Mucosa of stomach (tissue), 1 donor: ENCODE data around the gene TMEM106C.

Source experiments
- H3K27me3 ChIP-seq: one replicate; pipeline ENCODE4 v1.7.0; 2013; ENCODE audit warnings: mild to moderate bottlenecking, low read length; ENCODE audit not compliant: control insufficient read depth, insufficient read depth
- H3K36me3 ChIP-seq: one replicate; pipeline ENCODE4 v1.7.0; 2013; ENCODE audit warnings: low read length; ENCODE audit not compliant: control insufficient read depth, insufficient read depth
- H3K4me1 ChIP-seq: one replicate; pipeline ENCODE4 v1.7.0; 2013; ENCODE audit warnings: mild to moderate bottlenecking, low read length; ENCODE audit not compliant: control insufficient read depth, insufficient read depth
- H3K4me3 ChIP-seq: one replicate; pipeline ENCODE4 v1.7.0; 2013; ENCODE audit warnings: low read length
- H3K9ac ChIP-seq: one replicate; pipeline ENCODE4 v1.7.0; 2013; ENCODE audit warnings: mild to moderate bottlenecking, low read length, moderate library complexity
- H3K9me3 ChIP-seq: one replicate; pipeline ENCODE4 v1.7.0; 2013; ENCODE audit warnings: mild to moderate bottlenecking, low read length, moderate library complexity; ENCODE audit not compliant: control insufficient read depth
- donor health status: Pancreatic carcinoma.

The TMEM106C gene

DNA sequence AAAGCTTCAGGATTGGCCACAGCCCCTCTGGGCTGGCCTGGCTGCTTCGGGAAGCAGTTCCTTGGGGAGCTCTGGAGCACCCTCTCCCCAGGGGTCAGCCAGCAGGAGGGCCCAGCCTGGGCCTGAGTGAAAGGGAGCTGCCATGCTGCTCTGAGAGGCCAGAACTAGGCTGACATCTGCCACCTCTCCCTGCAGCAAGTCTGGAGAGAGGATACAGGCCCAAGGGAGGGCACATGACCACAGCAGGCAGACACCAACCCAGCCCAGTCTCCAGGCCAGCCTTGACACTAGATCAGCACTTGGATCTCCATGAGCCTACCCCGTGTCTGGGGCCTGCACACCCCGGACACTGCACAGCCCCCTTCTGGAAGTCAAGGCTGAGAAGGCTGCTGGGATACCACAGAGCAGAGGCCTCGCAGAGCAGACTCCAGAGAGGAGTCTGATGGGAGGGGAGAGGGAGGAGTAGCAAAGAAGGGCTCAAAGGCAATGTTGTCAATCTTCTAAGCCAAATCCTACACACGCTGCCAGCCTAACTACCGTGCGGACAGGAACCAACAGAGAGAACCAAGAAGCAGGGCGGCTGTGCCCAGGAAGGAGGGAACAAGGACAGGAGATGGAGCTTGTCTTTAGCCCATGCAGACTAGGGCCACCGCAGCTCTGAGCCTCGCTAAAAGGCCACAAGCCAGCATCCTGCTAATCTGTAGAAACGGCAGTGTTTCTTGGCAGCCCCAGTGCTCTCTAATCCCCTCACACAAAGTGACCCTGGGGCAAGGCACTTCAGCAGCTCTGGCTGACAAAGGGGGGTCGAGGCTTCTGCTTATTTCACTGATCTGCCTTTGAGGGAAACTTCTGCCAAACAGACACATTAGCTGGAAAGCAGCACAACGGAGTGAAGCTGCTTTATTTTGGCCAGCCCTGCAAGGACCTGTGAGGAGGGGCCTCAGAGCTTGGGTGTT, 28.0 kb downstream of the TMEM106C start:
- Histone ChIP-seq H3K4me1 (no peaks in the 10 kb centered on the region), H3K27me3 (peaks cover 15% of the 10 kb centered on the region), H3K9ac (no peak overlapping the region), H3K9me3 (no peaks in the 10 kb centered on the region), H3K4me3 (no peak overlapping the region), H3K36me3 (no peaks in the 10 kb centered on the region)

DNA sequence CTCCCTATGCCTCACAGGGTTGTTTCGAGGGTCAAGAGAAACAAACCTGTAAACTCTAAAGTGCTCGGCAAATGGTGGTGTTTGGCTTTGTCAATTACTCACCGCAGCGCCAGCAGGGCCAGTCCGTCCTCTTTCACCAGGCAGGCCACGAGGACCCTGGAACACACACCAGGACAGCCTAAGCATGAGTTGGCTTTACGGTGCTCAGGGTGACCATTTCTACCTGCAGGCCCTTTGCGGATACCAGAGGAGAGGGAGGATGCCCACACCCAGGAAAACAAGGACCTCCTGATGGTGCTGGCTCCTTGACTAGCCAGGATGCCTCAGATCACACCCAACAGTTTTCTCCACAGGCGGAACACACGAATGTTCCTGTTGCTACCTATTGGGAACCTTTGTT, 29.4 kb downstream of the TMEM106C start:
- Histone ChIP-seq H3K4me1 (no peaks in the 10 kb centered on the region), H3K27me3 (peaks cover 23% of the 10 kb centered on the region), H3K4me3 (no peak overlapping the region), H3K36me3 (no peaks in the 10 kb centered on the region), H3K9ac (no peak overlapping the region), H3K9me3 (no peaks in the 10 kb centered on the region)

DNA sequence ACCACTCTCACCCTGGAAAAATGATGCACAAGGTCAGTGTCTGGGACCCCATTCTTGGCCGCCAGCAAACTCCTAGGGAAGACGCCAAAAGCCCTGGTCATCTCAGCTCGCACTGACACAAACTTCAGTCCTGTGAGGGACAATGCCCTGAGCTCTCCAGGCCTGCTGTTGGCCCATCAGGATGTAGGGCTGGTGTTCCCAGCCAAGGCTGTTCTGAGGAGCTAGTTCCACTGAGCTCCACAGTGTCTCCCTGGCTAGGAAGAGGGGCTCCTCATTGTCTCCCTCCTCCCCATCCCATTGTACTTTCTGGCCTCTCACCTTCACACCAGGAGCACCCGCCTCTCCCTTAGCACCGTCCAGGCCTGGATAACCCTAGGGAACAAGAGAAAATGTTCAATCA, 30.1 kb downstream of the TMEM106C start:
- Histone ChIP-seq H3K36me3 (no peaks in the 10 kb centered on the region), H3K4me3 (no peak overlapping the region), H3K27me3 (peaks cover 29% of the 10 kb centered on the region), H3K9me3 (no peaks in the 10 kb centered on the region), H3K4me1 (no peaks in the 10 kb centered on the region), H3K9ac (no peak overlapping the region)

DNA sequence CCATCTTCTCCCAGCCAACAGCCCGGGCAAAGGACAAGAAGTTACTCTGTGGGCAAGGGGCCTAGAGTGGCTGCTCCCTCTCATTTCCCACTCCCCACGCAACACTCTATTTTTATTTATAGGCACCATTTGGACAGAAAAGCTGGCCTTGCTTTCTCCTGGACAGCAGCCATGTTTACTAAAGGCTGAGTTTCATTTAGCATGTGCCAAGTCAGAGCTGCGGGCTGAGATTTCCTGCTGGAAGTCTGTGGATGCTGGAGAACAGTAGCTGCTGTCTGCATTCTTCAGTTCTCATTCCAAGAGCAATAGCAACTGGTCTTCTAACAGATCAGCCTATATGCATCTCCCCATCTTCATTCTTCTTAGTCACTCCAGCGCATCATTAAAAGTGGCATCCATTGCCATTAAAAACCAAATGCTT, 32.6 kb downstream of the TMEM106C start:
- no peak overlapping the region for H3K9ac ChIP-seq
- H3K4me1 ChIP-seq: peaks cover 2% of the 10 kb centered on the region
- H3K4me3 ChIP-seq: no peak overlapping the region
- H3K27me3 ChIP-seq: peaks cover 54% of the 10 kb centered on the region
- no peaks in the 10 kb centered on the region for H3K9me3 ChIP-seq
- H3K36me3 ChIP-seq: no peaks in the 10 kb centered on the region

DNA sequence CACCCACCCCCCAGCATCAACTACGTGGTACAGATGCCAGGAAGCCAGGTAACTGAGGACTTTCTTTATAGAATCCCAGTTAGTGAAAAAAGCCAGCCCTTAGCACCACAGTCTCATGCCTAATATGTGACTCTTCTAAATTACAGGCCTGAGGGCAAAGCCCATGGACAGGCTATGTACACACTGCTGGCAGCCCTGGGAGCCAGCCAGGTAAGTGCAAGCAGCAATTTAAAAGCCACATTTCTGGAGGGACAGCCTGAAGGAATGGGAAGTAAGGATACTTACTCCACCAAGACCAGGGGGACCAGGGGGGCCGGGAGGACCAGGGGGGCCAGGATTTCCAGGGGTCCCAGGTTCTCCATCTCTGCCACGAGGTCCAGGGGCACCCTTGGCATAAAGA, 33.9 kb downstream of the TMEM106C start:
- H3K4me3 ChIP-seq: no peak overlapping the region
- no peaks in the 10 kb centered on the region for H3K9me3 ChIP-seq
- H3K9ac ChIP-seq: no peak overlapping the region
- H3K36me3 ChIP-seq: no peaks in the 10 kb centered on the region
- H3K27me3 ChIP-seq: peaks cover 63% of the 10 kb centered on the region
- peaks cover 15% of the 10 kb centered on the region for H3K4me1 ChIP-seq

DNA sequence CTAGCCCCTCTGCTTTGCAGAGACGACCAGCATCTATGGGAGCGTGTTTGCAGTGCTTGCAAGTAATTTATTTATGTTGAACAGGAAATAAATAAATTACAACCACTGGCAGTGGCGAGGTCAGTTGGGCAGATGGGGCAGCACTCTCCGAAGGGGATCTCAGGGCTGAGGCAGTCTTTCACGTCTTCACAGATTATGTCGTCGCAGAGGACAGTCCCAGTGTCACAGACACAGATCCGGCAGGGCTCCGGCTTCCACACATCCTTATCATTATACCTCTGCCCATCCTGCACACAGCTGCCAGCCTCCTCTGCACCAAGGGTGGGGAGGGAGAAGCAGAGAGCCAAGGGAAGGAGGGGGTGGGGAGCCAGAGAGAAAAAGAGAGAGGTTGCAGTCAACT, 36.4 kb downstream of the TMEM106C start:
- Histone ChIP-seq H3K4me3 (no peak overlapping the region), H3K36me3 (no peaks in the 10 kb centered on the region), H3K9ac (no peak overlapping the region), H3K9me3 (no peaks in the 10 kb centered on the region), H3K27me3 (peaks cover 84% of the 10 kb centered on the region), H3K4me1 (peaks cover 31% of the 10 kb centered on the region)

DNA sequence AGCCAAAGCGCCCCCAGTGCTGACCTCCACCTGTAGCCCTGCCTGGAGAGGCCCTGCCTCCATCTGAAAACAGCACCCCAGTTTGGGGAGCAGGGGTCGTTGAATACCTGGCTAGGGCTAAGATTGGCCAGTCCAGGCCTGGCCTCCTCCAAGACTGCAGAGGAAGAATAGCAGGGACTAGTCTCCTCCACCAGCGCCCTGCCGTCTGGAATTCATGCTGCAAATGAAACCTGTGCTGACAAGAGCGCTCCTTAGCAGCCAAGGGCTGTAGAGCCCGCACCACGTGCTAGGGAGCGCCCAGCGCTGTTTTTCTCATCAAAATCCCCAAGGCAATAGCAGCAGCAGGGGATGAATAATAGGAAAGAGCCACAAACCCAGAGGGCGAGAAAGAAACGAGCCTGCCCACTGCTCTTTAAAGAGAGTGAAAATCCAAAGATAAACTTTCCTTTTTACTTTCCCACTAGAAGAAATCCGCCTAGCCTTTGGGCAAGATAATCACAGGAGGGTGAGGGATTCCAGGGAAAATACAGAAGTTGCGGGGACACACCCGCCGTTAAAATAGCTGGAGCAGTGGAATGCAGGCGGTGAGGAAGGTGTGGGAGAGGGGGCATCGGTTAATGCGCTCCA, 37.6 kb downstream of the TMEM106C start:
- peaks cover 89% of the 10 kb centered on the region for H3K27me3 ChIP-seq
- H3K9ac ChIP-seq: no peak overlapping the region
- no peaks in the 10 kb centered on the region for H3K36me3 ChIP-seq
- H3K4me1 ChIP-seq: peaks cover 34% of the 10 kb centered on the region
- no peaks in the 10 kb centered on the region for H3K9me3 ChIP-seq
- H3K4me3 ChIP-seq: peak overlapping the region; percentile 18

DNA sequence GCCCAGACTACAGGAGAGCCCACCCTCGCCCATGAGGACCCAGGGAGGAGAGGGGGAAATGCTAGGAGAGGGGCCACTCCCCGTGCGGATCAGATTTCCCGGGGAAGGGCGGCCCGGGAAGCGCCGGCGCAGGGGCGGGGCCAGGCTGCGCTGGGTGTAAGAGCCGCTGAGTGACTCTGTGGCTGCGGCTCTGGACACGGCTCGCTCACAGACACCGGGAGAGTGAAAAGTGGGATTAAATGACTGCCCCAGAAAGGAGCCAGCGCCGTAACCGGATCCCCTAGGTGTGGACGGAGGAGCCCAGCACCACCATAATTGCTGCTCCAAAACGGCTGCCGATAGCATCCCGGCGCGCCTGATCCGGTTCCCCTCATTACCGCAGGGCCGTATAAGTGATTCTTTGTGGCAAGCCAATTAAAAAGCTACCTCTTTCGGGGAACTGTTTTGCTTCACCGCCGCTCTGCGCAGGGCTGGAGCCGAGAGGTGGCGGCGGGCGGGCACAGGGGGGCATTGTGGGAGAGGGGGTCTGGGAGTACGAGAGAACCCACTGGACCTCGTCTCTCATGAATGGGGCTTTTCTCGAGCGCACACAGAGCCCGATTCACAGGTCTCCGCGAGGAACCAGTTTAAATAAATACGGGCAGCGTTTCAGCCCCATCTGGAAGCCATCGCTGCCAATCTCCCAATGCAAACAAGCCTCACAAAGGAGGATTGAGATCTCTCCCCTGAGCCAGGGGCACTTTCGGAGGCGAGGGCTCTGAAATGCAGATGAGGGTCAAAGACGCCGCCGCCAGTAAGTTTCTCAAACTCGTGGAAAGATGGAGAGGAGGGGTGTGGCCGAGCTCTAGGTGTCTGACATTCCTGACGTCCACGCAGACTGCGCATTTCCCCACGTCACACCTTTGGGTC, 38.4 kb downstream of the TMEM106C start:
- Histone ChIP-seq H3K27me3 (peaks cover 92% of the 10 kb centered on the region), H3K4me3 (peak overlapping the region; percentile 18), H3K9me3 (no peaks in the 10 kb centered on the region), H3K4me1 (peaks cover 34% of the 10 kb centered on the region), H3K9ac (no peak overlapping the region), H3K36me3 (no peaks in the 10 kb centered on the region)

DNA sequence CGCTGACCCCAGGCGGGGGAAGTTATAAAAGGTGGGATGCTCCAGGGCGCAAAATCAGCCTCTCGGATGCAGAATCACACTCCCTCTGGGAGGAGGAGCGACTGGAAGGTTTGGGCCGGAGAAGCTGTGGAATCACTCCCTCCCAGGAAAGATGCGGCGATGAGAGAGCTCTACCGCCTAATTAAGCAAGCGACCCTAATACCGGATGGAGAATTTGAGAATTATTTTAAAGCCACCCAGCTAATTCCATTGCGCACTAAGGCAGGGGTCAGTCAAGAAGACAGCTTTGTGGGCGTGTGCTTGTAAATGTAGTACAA, 39.0 kb downstream of the TMEM106C start:
- Histone ChIP-seq H3K4me1 (peaks cover 34% of the 10 kb centered on the region), H3K9me3 (no peaks in the 10 kb centered on the region), H3K36me3 (no peaks in the 10 kb centered on the region), H3K9ac (no peak overlapping the region), H3K27me3 (peaks cover 92% of the 10 kb centered on the region), H3K4me3 (no peak overlapping the region)

DNA sequence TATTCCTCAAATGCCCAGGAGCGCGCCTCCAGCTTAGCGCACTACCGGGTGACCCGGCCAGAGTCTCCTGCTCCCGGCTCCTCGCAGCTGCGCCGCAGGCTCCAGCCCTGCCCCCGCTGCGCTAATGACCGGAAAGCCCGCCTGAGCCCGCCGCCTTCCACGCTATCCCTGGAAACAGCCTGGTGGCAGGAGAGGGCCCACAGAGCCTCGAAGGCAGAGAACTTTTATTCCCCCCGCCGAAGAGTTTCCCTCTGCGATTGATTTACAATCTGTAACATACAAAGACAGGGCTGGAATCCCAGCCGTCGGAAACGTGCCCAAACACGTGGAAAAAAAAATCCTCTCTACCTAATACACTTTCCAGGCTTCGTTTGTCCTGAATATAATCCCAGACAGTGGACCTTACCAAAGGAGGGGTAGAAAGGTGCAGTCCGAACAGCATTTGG, 39.4 kb downstream of the TMEM106C start:
- Histone ChIP-seq H3K9ac (no peak overlapping the region), H3K9me3 (no peaks in the 10 kb centered on the region), H3K36me3 (no peaks in the 10 kb centered on the region), H3K4me3 (no peak overlapping the region), H3K27me3 (peaks cover 87% of the 10 kb centered on the region), H3K4me1 (peaks cover 34% of the 10 kb centered on the region)

DNA sequence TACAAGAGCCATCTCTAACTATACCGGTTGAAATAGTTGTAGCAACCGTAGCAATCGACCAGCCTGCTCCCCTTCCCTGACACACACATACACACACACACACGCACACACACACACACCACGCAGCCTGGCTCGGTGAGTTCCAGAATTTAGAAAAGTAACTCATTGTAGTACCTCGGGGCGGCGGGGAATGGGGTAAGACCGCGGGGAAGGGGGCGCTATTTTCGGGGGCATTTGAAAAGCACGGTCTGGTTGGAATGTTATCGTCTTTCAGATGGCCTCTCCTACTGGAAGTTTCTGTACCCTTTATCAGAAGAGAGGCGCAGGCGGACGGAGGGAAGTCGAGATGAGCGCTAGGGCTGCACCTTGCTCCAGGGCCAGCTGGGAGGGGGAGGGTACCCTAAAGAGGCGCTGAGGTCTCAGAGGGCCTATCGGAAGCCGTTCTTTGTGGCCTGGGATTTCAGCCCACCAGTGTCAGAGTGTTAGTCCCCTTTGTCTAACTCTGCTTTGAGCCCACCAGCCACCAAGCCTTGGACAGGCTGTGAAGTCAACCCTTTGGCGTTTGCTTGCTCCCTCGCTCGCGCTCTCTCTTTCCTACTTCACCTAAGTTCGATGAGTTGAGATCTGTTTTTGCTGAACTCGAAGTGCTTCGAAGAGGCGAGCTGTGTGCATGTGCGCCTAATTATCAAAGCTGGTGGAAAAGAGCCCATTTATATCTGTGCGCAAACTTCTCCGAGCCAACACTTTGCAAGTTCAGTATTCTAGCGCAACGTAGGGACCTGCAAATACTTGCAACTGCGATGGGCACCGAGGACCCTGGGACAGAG, 40.0 kb downstream of the TMEM106C start:
- Histone ChIP-seq H3K4me3 (no peak overlapping the region), H3K27me3 (peaks cover 87% of the 10 kb centered on the region), H3K36me3 (no peaks in the 10 kb centered on the region)

More for the DNA sequence above, 40.0 kb downstream of the TMEM106C start:
- H3K4me1 ChIP-seq: peaks cover 34% of the 10 kb centered on the region
- H3K9me3 ChIP-seq: no peaks in the 10 kb centered on the region
- no peak overlapping the region for H3K9ac ChIP-seq
